PC-3 (cell line): Measurements from ENCODE around the gene AGAP1. TPM values are rescaled to one million over a fixed set of nuclear protein-coding genes. Genes with fewer than 3 reads are reported as not detected.

Experiments used
- ATAC-seq: fragments of 200-7000 bp; cut with Tn5 transposase; 2 replicates; pipeline ENCODE4 v1.9.1; 2020; ENCODE audit warnings: mild to moderate bottlenecking, moderate library complexity
- BruUV-seq: library from RNA; stranded (reverse); fragments of 400-500 nt; replicated peaks from 2 replicates; lab custom pipeline; 2021; lab: Mats Ljungman, UMichigan
- CTCF ChIA-PET: fragments of 300-600 bp; sonication (Branson Sonifier 250); formaldehyde crosslinking; loops from one replicate; lab custom pipeline; 2022; ENCODE audit warnings: antibody characterized with exemption; lab: Charles Lee
- POLR2A ChIA-PET: fragments of 300-600 bp; sonication (Branson Sonifier 250); formaldehyde crosslinking; loops from one replicate; lab custom pipeline; 2022; ENCODE audit warnings: antibody characterized with exemption; ENCODE audit not compliant: unreplicated experiment; lab: Charles Lee
- DNase-seq: peaks from one replicate; pipeline ENCODE4 v3.0.0-alpha.2; 2015
- H2AFZ ChIP-seq: fragments of 300-600 bp; sonication (generic); 2 replicates; pipeline ENCODE4 v1.6.0; 2016; ENCODE audit warnings: antibody characterized with exemption, low read length
- H3F3A ChIP-seq: fragments of 300-600 bp; sonication (generic); one replicate; pipeline ENCODE4 v1.6.0; 2017; ENCODE audit warnings: antibody characterized with exemption, low read length, control low read depth, mild to moderate bottlenecking; ENCODE audit not compliant: unreplicated experiment
- H3K27ac ChIP-seq: fragments of 300-600 bp; sonication (generic); 2 replicates; pipeline ENCODE4 v1.5.1; 2016; ENCODE audit warnings: mild to moderate bottlenecking, low read length
- H3K27me3 ChIP-seq: fragments of 300-600 bp; sonication (generic); 2 replicates; pipeline ENCODE4 v1.6.1; 2016; ENCODE audit warnings: low read length, mixed read lengths
- H3K36me3 ChIP-seq: fragments of 300-600 bp; sonication (generic); 2 replicates; pipeline ENCODE4 v1.6.1; 2016; ENCODE audit warnings: low read depth, mixed run types, low read length, mixed read lengths
- H3K4me1 ChIP-seq: fragments of 300-600 bp; sonication (generic); 2 replicates; pipeline ENCODE4 v1.5.1; 2016; ENCODE audit warnings: low read length; ENCODE audit not compliant: insufficient read depth
- H3K4me2 ChIP-seq: fragments of 300-600 bp; sonication (generic); 2 replicates; pipeline ENCODE4 v1.6.0; 2016; ENCODE audit warnings: low read length
- H3K4me3 ChIP-seq: fragments of 300-600 bp; sonication (generic); 2 replicates; pipeline ENCODE4 v1.5.1; 2016; ENCODE audit warnings: mild to moderate bottlenecking, low read length, mixed read lengths
- H3K79me2 ChIP-seq: fragments of 300-600 bp; sonication (generic); 2 replicates; pipeline ENCODE4 v1.6.1; 2017; ENCODE audit warnings: low read length, mixed read lengths
- H3K9ac ChIP-seq: fragments of 300-600 bp; sonication (generic); 2 replicates; pipeline ENCODE4 v1.6.0; 2016; ENCODE audit warnings: mild to moderate bottlenecking, low read length
- H3K9me2 ChIP-seq: fragments of 300-600 bp; sonication (generic); replicated peaks from 2 replicates; pipeline ENCODE4 v1.6.1; 2016; ENCODE audit warnings: mixed run types, low read length, mixed read lengths
- H3K9me3 ChIP-seq: fragments of 300-600 bp; sonication (generic); 2 replicates; pipeline ENCODE4 v1.6.1; 2016; ENCODE audit warnings: low read length, mixed read lengths
- H4K20me1 ChIP-seq: fragments of 300-600 bp; sonication (generic); 2 replicates; pipeline ENCODE4 v1.6.1; 2016; ENCODE audit warnings: low read length, mixed read lengths
- CTCF ChIP-seq: fragments of 300-600 bp; sonication (generic); conservative IDR thresholded peaks from 2 replicates; pipeline ENCODE4 v1.5.1; 2017; ENCODE audit warnings: antibody characterized with exemption, low read depth, mild to moderate bottlenecking, low read length
- EZH2 ChIP-seq: fragments of 300-600 bp; sonication (generic); IDR thresholded peaks from one replicate; pipeline ENCODE4 v1.6.1; 2017; ENCODE audit warnings: antibody characterized with exemption, mild to moderate bottlenecking, low read length; ENCODE audit not compliant: unreplicated experiment
- EZH2phosphoT487 ChIP-seq: fragments of 300-600 bp; sonication (generic); IDR thresholded peaks from 2 replicates; pipeline ENCODE4 v1.6.1; 2018; ENCODE audit warnings: mild to moderate bottlenecking, antibody characterized with exemption, low read length, borderline replicate concordance
- intact Hi-C: fragments of 100-400 bp; cut with micrococcal nuclease; formaldehyde crosslinking; loops from 2 replicates; pipeline ENCODE4 v1.9.0; 2023
- total RNA-seq: library from RNA; depleted of rRNA; stranded (reverse); fragments of >200 nt; gene quantifications from 2 replicates; pipeline ENCODE4 v1.2.3, GENCODE V29; 2014

The AGAP1 gene
- total RNA-seq, 1 experiment from 2014 or later: 31.0 TPM

- H3K27me3 ChIP-seq: no peaks in the 10 kb centered on the region
- H3K27ac ChIP-seq: no peak overlapping the region
- H3K9ac ChIP-seq: no peak overlapping the region
- ATAC-seq (no peak), DNase-seq (no peak)
- H3K9me3 ChIP-seq: no peaks in the 10 kb centered on the region
- H3K4me1 ChIP-seq: no peaks in the 10 kb centered on the region
- H3K4me3 ChIP-seq: no peak overlapping the region
- no peaks in the 10 kb centered on the region for H3K79me2 ChIP-seq
- H3K36me3 ChIP-seq: no peaks in the 10 kb centered on the region
- no peaks in the 10 kb centered on the region for H3K9me2 ChIP-seq
- H4K20me1 ChIP-seq: no peaks in the 10 kb centered on the region
- CTCF ChIA-PET: no interaction called here
- no peak overlapping the region for H3K4me2 ChIP-seq
- no peak overlapping the region for H2AFZ ChIP-seq
- POLR2A ChIA-PET: no interaction called here
- no peak for TF ChIP-seq CTCF
- TF ChIP-seq EZH2phosphoT487: no peak
- no peaks in the 10 kb centered on the region for H3F3A ChIP-seq
- BruUV-seq: no TSS peak
- intact Hi-C loops: no loop called here
These were observed 520.7 kb downstream of the AGAP1 start for GRCh38 chr2:236014408-236015131.

- Histone ChIP-seq H3K9me3 (no peaks in the 10 kb centered on the region), H3K4me1 (no peaks in the 10 kb centered on the region), H4K20me1 (no peaks in the 10 kb centered on the region), H3F3A (no peaks in the 10 kb centered on the region), H3K4me2 (no peak overlapping the region), H3K9me2 (no peaks in the 10 kb centered on the region), H2AFZ (no peak overlapping the region), H3K27me3 (no peaks in the 10 kb centered on the region), H3K36me3 (no peaks in the 10 kb centered on the region), H3K9ac (no peak overlapping the region), H3K27ac (no peak overlapping the region), H3K4me3 (no peak overlapping the region), H3K79me2 (no peaks in the 10 kb centered on the region)
- ChIA-PET POLR2A (no interaction called here), CTCF (no interaction called here)
- TF ChIP-seq EZH2phosphoT487 (no peak), EZH2 (no peak), CTCF (no peak)
- no TSS peak for BruUV-seq
- no peak for DNase-seq
- no peak for ATAC-seq
- intact Hi-C loops: no loop called here
These were observed 521.3 kb downstream of the AGAP1 start for GRCh38 chr2:236015171-236015570.

GRCh38 chr2:236016496-236016895 is 522.7 kb downstream of the AGAP1 start:
- Histone ChIP-seq H3K9ac (no peak overlapping the region), H3K27ac (no peak overlapping the region), H4K20me1 (no peaks in the 10 kb centered on the region), H3F3A (no peaks in the 10 kb centered on the region), H3K4me1 (no peaks in the 10 kb centered on the region), H3K4me2 (no peak overlapping the region), H3K79me2 (no peaks in the 10 kb centered on the region), H3K9me2 (no peaks in the 10 kb centered on the region), H3K9me3 (no peaks in the 10 kb centered on the region), H3K27me3 (no peaks in the 10 kb centered on the region), H3K4me3 (no peak overlapping the region), H3K36me3 (no peaks in the 10 kb centered on the region), H2AFZ (no peak overlapping the region)
- ChIA-PET POLR2A (no interaction called here), CTCF (no interaction called here)
- intact Hi-C loops: no loop called here
- ATAC-seq: no peak
- TF ChIP-seq CTCF (no peak), EZH2phosphoT487 (no peak), EZH2 (no peak)
- DNase-seq: no peak
- no TSS peak for BruUV-seq
